ENCODE results near the gene TRDMT1.

Gene TRDMT1, protein sequence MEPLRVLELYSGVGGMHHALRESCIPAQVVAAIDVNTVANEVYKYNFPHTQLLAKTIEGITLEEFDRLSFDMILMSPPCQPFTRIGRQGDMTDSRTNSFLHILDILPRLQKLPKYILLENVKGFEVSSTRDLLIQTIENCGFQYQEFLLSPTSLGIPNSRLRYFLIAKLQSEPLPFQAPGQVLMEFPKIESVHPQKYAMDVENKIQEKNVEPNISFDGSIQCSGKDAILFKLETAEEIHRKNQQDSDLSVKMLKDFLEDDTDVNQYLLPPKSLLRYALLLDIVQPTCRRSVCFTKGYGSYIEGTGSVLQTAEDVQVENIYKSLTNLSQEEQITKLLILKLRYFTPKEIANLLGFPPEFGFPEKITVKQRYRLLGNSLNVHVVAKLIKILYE

DNA sequence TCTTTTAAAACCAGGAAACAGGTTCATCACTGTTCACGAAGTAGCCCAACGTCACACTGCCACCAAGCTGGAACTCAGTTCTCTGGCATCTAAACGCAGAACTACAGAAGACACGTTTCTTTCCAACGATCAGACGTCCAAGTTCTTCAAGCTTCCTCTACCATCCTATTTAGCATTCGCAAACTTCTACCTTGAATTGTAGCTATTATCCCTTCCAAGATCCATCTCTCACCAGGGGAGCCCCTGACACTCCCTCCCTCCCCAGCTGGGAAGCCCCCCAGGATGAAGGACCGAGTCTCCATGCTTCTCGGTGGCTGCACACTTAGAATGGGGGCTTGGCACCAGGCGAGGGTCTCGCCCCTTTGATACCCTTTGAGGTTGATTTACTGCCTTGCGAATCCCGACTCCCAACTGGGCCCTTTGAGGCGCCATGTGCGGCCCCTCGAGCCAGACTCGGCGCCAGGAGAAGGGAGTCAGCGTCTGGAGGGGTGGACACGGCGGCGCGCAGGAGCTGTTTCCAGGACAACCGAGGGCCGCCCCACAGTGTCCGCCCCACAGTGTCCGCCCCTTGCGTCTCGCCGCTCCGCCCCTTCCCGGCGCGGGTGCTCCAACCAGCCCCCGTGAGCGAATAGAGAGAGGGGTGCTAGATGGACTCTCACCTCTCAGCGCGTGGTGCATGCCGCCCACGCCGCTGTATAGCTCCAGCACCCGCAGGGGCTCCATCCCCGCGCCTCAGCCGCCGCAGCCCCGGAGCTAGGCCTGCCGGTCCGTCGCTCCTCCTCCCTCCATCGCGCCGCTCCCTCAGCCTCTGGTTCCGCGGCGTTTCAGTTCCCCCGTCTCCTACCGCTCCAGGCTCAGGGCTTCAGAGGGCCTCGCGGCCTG is at the start of gene TRDMT1:
TRDMT1 (minus strand) TSS at position 761 of the 882 bp plus-strand sequence; CDS start at position 723, 38 bp downstream.
- peak; percentile 9 to 96 (median 86) for DNase-seq

DNA sequence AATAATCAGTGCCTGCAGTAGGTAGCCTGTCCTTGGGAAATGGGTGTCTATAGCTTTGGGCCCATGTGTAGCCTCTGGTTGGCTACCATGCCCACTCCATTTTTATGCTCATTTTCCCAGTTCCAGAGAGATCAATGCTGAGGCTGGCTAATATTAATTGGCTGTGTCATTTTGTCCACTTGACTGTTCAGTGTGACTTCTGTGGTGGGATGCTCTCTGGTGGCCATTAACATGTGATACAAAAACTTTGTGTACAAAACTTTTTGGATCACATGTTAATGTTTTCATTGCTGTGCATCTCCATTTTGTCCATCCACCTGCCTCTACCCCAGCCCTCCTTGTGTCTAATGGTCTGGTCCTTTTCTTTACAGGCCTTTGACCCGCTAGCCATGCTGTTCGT is 49.3 kb upstream of the TRDMT1 start:
- no peak for DNase-seq

DNA sequence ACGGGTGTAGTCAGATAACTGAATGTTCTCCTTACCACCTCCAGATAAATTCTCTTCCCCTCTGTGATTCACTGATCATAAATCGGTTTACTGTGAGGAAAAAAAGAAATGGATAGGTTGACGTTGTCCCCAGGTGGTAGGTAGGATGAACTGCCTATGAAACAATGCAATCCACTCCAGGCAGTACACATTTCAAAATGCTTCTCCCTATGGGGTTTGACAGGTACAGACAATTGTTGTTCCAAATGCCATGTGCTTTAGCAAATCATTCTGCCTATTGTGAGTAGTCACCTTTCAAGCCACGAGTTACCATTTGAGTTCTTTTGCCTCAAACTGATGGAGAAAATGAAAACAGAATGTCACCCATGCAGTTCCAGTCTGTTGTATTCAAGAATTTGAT is 48.3 kb upstream of the TRDMT1 start:
- no peak for DNase-seq

DNA sequence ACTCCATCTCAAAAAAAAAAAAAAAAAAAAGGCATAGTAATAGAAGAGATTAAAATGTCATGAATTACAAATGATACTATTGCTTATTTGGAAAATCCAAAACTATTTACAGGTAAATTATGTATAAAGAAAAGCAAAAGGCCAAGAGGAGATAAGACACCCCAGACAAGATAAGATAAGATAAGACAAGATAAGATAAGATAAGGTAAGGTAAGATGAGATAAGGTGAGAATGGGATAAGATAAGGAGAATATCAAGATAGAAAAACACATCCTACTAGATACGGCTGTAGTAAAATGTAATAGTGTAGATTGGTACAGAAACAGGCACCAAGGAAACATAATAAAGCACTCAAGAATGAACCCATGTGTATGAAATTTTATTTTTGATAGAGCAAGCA is 47.5 kb upstream of the TRDMT1 start:
- DNase-seq, result no peak

DNA sequence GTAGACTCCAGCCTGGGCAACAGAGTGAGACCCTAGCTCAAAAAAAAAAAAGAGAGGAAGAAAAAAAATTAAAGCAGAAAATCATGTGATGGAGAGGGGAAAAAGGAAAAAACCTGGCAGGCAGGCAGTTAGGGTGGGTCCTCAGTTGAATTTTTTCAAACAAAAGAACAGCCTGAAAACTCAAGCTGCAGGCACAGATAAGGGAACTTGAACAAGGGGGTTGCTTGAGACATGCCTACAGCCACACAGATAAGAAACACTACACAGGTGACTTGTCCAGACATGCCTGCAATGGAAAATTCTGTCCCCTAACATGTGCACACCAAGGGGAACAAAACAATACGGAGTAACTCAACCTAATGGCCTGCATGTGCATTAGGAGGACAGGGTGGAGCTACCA is 45.7 kb upstream of the TRDMT1 start:
- DNase-seq, result no peak

DNA sequence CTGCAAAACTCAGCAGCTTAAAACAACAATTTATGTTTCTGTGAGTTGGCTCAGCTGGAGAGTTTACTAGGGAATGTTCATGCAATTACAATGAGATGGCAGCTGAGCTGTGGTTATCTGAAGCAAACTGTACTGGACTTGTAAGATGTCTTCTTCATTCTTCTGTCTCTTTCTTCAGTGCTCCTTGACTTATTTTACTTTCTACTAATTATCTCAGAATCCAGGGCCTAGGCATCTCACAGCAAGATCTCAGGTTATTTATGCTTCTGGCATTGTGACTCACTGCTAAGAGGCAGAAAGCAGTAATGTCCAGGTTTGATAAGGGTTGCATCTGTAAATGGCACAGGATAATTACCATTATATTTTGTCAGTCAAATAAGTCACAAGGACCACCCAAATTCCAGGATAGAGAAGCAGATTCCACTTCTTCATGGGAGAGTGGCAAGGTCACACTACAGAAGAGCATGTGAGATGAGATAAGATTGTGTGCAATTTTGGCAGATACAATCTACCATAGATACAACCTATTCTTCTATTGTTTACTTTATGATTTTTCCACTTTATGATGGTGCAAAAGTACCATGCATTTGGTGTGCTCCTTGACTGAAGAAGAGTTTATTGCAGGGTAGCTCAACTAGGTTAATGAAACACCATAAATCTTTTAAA is 43.4 kb upstream of the TRDMT1 start:
- DNase-seq, result no peak

DNA sequence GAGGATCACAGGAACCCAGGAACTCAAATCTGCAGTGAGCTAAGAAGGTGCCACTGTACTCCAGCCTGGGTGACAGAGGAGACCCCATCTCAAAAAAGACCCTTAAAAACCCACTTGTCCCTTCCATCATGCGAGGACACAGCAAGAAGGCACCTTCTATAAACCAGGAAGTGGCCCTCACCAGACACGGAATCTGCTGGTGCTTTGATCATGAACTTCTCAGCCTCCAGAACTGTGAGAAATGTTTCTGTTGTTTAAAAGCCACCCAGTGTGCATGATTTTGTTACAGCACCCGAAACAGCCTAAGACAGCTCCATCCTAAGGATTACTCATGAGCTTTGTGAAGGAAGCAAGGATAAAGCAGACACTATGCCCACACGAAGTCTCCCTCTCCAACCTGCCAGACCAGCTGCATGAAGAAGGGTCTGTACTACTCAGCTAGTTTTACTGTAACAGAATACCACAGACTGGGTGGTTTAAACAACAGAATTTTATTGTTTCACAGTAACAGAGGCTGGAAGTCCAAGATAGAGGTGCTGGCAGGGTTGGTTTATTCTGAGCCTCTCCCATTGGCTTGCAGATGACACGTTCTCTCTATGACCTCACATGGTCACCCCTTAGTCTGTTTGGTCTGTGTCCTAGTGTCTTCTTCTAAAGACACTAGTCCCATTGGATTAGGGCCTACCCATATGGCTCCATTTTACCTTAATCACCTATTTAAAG is 40.3 kb upstream of the TRDMT1 start:
- no peak for DNase-seq

DNA sequence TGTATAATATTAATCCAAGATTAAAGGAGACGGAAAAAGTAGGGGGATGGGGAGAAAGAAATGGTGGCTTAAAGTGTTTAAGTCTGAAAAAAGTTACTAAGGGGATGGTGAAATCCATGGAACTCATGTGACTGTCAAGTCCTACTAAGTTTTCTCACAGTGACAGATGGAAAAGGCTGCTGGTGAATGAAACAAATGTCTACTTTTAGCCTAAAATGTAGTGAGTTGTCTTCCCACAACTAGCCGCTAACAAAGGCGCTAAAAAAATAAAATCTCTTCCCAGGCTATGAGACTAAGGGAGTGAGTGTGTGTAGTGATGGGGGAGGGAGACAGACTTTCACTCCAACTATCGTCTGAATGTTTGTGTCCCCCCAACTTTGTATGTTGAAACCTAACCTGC is 39.1 kb upstream of the TRDMT1 start:
- DNase-seq, result no peak

DNA sequence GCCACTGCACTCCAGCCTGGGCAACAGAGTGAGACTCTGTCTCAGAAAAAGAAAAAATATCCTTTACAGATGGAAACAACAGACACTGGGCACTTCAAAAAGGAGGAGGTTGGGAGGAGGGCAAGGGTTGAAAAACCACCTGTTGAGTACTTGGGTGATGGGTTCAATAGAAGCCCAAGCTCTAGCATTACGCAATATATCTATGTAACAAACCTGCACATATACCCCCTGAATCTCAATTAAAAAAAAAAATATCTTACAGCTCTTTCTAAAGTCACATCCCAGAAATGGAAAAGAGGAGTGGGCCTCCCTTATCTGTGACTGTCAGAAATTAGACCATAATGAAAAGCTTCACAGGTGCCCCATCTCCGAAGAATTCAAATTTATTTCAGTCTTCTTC is 38.6 kb upstream of the TRDMT1 start:
- no peak for DNase-seq

DNA sequence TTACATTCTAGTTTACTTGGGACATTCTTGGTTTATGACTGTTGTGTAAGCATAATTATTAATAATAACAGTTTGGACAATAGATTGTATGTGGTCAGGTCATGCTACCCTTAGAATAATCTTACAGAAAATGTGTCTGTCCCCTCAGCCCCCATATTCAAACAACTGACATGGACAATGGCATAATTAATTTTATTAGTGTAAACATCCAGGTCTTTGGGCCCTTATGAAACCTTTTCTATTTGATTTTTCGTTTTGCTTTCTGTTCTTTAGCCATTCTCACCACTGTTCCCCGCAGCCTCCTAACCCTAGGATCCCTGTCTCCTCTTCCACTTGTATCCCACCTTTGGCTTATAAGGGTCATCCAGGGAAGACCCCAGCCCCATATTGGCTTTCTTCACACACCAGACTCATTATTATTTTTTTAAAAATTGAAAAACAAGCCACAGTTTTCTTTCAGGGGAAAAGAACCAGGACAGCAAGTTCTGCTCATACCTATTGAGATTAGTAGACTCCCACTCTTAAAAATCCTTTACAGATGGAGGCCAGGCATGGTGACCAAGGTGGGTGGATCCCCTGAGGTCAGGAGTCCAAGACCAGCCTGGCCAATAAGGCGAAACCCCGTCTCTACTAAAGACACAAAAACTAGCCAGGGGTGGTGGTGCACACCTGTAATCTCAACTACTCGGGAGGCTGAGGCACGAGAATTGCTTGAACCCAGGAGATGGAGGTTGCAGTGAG is 38.0 kb upstream of the TRDMT1 start:
- no peak for DNase-seq

DNA sequence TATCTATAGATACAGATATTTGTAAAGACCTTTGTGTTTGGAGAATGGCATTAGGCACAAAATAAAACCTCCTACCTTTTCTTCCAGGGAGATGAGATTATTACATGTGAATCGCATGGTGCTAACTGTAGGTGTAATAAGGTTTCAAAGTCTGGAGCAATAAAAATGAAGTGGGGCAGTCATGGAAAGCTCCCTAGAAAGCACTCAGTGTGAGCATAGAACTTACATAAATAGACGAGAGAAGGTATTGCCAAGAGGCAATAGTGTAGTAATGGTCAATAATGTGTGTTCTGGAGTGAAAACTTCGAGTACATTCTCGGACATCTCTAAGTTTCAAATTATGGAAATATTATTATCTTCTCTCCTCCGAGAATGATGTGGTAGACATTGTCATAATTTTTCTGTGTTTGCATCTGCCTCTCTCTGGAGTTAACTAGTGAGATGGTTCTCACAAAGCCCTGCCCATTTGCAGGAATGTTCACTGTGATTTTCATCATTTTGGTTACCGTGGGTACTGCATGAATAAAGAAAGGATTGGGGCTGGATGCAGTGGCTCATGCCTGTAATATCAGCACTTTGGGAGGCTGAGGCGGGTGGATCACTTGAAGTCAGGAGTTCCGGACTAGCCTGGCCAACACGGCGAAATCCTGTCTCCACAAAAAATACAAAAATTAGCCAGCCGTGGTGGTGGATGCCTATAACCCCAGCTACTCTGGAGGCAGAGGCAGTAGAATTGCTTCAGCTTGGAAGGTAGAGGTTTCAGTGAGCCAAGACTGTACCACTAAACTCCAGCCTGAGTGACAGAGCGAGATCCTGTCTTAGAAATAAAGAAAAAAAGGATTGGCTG is 37.2 kb upstream of the TRDMT1 start:
- no peak for DNase-seq

DNA sequence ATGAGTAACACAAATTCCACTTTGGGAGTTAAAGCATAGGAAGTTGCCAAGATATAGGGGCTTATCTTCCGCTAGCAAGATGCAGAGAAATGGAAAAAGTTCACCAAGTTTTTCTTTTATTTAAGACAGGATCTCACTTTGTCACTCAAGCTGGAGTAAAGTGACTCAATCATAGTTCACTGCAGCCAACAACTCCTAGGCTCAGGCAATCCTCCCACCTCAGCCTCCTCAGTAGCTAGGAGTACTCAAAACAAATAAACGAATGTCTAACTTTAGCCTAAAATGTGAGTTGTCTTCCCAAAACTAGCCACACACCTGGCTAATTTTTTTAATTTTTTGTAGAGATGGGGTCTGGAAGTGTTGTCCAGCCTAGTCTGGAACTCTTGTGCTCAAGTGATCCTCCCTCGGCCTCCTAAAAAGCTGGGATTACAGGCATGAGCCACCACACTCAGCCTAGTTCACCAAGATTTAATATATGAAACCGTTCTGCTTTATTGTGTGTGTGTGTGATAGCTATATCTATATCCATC is 36.5 kb upstream of the TRDMT1 start:
- no peak for DNase-seq

DNA sequence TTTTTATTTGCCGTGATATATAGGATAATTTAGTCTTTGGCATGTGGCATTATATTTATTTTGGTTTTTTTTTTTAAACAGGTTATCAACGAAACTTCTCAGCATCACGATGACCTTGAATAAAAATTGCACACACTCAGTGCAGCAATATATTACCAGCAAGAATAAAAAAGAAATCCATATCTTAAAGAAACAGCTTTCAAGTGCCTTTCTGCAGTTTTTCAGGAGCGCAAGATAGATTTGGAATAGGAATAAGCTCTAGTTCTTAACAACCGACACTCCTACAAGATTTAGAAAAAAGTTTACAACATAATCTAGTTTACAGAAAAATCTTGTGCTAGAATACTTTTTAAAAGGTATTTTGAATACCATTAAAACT is 35.7 kb upstream of the TRDMT1 start:
- no peak for DNase-seq

DNA sequence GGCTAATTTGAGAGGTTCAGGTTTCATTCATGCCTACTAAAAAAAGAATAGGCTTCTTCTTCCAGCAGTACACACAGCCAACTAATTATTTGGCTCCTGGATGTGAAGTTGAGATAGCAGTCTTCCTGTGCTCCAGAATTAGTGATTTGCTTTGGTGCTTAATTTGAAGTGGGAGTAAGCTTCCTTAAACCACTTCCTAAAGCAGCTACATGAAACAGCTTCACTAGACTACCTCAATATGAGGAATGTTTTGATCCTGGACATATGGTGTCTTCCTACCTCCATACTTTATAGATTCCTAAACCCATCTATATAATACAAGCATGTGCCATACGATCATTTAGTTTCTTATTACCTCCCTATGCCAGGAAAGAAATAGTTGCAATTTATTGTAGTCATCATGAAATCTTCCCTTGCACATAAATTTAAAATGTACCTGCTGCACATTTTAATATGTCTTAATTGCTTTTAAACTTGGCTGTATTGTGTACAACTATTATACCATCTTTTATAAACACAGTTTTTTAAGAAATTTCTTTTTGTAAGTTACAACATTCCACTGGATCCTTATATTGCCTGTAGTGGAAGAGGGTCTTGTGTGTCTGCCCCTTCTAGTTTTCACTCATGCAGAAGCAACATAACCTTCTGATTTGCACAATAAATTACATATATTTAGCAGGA is 35.1 kb upstream of the TRDMT1 start:
- no peak for DNase-seq

DNA sequence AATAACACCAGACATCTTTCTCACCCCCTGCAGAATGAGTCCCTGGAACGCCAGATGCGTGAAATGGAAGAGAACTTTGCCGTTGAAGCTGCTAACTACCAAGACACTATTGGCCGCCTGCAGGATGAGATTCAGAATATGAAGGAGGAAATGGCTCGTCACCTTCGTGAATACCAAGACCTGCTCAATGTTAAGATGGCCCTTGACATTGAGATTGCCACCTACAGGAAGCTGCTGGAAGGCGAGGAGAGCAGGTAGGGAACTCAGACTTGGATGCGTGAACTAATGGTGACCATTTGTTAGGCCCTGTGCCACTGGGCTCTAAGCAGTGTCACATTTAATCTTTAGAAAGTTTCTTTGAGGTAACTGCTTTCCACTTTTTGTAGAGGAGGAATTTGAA is 33.7 kb upstream of the TRDMT1 start:
- DNase-seq, result no peak

DNA sequence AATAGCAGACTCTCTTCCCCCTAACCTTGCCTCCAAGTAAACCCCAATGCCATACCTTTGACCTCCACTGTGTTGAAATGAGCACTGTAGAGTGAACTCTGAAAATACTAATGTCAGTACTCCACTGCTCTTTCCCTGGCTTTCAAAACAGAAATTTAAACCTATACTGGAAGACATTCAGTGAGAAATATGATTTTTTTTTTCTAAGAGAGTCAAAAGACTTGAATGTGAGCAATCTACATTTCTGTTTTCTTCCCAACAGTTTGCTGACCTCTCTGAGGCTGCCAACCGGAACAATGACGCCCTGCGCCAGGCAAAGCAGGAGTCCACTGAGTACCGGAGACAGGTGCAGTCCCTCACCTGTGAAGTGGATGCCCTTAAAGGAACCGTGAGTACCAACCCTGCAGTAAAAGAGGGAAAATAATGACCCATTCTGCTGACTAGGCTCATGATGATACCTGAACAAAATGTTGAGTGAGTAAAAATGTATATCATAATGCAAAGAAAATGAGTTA is 33.0 kb upstream of the TRDMT1 start:
- DNase-seq, result no peak

DNA sequence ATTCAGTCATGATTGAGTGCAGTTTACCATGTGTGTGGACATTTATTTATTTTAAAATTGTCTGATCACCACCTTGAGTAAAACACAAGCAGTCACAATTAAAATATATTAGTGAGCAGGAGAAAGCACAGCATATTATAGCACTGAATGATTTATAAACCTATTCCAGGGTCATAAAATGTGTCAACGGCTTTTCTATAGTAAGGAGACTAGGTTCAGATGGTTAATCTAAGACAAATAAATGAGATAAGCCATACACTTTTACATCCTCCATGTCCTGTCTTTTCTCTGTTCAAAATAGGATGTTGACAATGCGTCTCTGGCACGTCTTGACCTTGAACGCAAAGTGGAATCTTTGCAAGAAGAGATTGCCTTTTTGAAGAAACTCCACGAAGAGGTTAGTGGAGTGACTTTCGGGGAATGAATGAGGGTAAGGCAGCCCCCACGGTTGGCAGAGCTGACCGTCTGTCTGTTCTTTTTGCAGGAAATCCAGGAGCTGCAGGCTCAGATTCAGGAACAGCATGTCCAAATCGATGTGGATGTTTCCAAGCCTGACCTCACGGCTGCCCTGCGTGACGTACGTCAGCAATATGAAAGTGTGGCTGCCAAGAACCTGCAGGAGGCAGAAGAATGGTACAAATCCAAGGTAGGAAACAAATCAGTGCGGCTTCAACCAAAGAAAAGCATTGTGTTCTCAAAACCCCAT is 32.0 kb upstream of the TRDMT1 start:
- DNase-seq, result no peak

Measured in nucleus accumbens (tissue), 56 donors.